Measurements from ENCODE around the gene JUN. TPM values are rescaled to one million over a fixed set of nuclear protein-coding genes. Genes with fewer than 3 reads are reported as not detected.

JUN gene
- 64.2 TPM for total RNA-seq
- long read RNA-seq, transcript JUN-201 (1 exons, 3,540 nt) = major isoform, 5 of 5 reads
- long read RNA-seq, partial matches to known transcripts = 0 of 5 reads
- long read RNA-seq, other reads (novel, unspliced or antisense) = 0 of 5 reads

DNA sequence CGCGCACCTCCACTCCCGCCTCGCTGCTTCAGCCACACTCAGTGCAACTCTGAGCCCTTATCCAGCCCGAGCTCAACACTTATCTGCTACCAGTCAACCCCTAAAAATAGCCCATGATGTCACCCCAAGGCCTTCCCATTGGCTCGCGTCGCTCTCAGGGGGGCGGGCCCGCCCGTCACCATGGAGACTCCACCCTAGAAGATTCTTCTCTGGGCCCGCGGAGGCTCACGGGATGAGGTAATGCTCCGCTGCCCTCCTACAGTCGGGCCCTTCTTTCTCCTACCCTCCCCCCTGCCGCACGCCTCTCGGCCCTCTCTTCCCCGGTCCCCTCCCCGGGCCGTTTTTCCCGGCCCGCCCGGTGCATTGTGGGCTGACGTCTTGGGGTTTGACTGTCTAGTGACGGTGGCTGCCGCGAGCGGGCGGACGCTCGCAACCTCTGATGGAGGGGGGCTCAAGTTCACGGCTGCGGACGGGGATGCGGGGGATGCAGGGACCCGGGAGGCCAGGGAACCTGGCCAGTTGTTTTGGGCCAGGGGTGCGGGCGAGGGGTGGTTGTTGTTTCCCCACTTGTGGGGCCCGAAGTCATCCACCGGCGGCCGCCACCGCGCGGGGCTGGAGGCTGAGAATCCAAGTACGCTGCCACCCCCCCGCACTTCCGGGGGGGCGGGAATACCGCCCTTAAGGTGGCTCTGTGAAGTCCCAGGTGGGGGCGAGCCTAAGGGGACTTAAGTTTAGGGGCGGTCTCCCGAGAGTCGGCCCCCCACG, at the start of gene JUN:
TSS of gene JUN (minus strand) at position 55 of the 765 bp plus-strand sequence. CDS start 977 bp downstream, outside the sequence.
- ATAC-seq = peak; percentile 91

GRCh38 chr1:58833166-58833565, 49.3 kb upstream of the JUN start:
- no peak for ATAC-seq
- intact Hi-C loops (cut with DNase I) = no loop called here
- no peak for DNase-seq (ENCODE audit: missing footprints)

More for the DNA sequence above, at the start of gene JUN:
- intact Hi-C loops (cut with DNase I) = loop anchor here (1.0 to 2.0 kb wide), 10 partner anchors 31 to 917 kb away; partner anchors contain the start of gene FGGY
- DNase-seq (ENCODE audit: missing footprints) = peak; percentile 99

- intact Hi-C loops (cut with DNase I) = no loop called here
- ATAC-seq (no peak), DNase-seq (ENCODE audit: missing footprints) (no peak)
These were observed 46.4 kb upstream of the JUN start for GRCh38 chr1:58830291-58830690.

GRCh38 chr1:58829866-58830265, 46.0 kb upstream of the JUN start:
- intact Hi-C loops (cut with DNase I) = no loop called here
- ATAC-seq = no peak

DNA sequence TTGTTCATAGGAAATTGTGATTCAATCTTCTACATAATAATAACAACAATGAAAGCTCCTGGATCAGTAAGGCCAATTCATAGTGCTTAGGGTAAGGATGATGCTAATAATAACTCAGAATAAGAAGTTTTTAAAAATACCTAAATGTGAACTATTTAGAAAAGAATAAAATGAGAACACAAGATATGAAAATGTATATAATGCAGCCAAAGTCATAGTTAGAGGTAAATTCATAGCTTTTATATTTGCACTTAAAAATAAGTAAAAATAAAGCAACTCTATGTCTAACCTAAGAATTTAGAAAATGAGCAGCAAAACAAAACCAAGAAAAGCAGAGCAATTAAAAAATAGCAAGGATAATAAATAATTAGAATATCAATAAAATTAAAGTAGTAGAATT, 43.5 kb upstream of the JUN start:
- ATAC-seq (no peak), DNase-seq (ENCODE audit: missing footprints) (no peak)
- intact Hi-C loops (cut with DNase I) = no loop called here

More at GRCh38 chr1:58829866-58830265, 46.0 kb upstream of the JUN start:
- DNase-seq (ENCODE audit: missing footprints) = no peak

DNA sequence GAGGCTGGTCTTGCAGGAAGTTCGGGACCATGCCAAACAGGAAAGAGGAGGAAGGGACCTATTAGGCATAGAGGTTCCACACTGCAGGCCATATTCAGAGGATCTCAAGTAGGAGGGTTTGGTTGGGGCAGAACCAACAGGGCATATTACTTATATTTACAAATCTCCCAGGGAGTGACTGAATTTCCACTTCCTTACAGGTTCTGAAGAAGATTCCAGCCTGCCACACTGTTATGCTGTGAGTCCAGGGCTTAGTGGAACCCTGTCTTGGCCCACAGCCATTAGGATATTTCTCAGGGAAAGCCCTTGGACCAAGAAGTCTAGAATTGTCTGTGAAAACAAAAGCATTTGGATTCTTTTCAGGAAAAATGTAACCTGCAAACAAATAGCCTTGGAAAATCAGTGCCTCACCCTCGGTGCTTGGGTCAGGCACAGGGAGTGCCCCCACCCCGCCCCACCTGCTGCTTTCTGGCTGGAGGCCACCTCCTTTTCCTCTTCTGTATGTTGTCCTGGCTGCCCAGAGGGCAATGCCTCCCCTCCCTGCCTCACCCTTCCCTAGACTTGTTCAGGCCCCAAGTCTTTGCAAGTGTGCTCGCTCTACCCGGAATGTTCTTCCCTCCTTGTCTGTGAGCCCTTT, 41.0 kb upstream of the JUN start:
- intact Hi-C loops (cut with DNase I) = no loop called here
- ATAC-seq (no peak), DNase-seq (ENCODE audit: missing footprints) (peak; percentile 64)

DNA sequence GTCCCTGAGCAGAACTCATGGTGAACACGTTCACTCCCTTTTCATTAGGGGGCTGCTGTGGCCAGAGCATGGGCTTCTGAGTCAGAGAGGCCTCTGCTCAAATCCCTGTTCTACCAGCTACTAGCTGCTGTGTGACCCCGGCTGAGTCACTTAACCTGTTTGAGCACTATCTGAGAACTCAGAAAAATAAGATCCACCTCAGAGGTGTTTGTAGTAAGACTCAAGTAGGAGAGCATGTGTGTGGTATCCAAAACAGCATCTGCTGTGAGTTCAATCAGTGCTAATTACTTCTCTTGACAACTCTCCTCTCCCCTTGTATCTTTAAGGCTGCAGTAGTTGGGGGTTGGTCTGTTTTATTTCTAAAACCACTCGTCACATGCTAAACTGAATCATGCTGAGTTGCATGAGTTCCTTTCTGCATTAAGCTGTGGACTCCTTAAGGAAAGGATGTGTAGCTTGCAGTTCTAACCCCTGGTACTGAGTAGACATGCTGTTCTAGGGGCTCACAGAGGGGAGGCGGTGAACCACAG, 39.7 kb upstream of the JUN start:
- DNase-seq (ENCODE audit: missing footprints) (no peak), ATAC-seq (no peak)
- intact Hi-C loops (cut with DNase I) = no loop called here

DNA sequence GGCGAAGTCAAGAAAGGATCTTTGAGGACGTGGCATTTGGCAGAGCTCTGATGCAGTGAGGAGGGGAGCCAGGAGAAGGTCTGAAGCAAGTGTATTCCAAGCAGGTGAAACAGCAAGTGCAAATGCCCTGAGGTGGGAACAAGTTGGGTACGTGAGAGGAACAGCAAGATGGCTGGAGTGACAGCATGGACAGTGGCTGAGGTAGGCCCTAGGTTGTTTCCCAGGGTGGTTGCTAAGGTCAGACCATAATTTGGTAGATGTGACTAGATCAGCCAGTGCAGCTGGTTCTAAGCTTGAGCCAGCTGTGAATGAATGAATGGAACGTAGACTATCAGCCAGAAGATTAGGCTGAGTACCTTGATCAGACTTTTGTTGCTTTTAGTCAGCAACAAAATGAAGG, 37.5 kb upstream of the JUN start:
- intact Hi-C loops (cut with DNase I) = no loop called here
- ATAC-seq = no peak
- no peak for DNase-seq (ENCODE audit: missing footprints)

- DNase-seq (ENCODE audit: missing footprints) (no peak), ATAC-seq (no peak)
- intact Hi-C loops (cut with DNase I) = loop anchor here (5.0 kb wide), 1 partner anchor 63 kb away; no protein-coding TSS in a partner anchor
These were observed 35.1 kb upstream of the JUN start for GRCh38 chr1:58818976-58819375.

DNA sequence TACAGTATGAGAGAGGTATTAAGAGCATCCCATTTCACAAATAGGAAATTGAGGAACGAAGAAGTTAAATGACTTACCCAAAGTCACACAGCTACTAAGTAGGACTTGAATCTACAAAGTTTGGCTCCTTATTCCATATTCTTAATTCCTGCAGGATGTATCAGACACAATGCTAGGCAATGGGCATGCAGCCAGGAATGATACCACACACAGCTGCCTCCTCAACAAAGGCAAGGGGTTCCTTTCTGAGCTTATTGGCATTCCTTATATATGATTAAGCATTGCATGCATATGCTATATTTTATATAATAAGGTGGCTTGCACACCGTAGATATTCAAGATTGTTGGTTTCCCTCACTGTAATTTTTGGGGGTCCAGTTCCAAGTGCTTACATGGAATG, 34.2 kb upstream of the JUN start:
- DNase-seq (ENCODE audit: missing footprints) = no peak
- ATAC-seq = no peak
- intact Hi-C loops (cut with DNase I) = loop anchor here (5.0 kb wide), 1 partner anchor 64 kb away; no protein-coding TSS in a partner anchor

GRCh38 chr1:58816747-58817221, 32.9 kb upstream of the JUN start:
- DNase-seq (ENCODE audit: missing footprints) (no peak), ATAC-seq (no peak)
- intact Hi-C loops (cut with DNase I) = loop anchor here (2.0 to 5.0 kb wide), 3 partner anchors 66 to 166 kb away; no protein-coding TSS in a partner anchor

- DNase-seq (ENCODE audit: missing footprints) (peak; percentile 96), ATAC-seq (peak; percentile 91)
- intact Hi-C loops (cut with DNase I) = loop anchor here (2.0 to 5.0 kb wide), 3 partner anchors 66 to 167 kb away; no protein-coding TSS in a partner anchor
These were observed 32.4 kb upstream of the JUN start for GRCh38 chr1:58816072-58816746.

DNA sequence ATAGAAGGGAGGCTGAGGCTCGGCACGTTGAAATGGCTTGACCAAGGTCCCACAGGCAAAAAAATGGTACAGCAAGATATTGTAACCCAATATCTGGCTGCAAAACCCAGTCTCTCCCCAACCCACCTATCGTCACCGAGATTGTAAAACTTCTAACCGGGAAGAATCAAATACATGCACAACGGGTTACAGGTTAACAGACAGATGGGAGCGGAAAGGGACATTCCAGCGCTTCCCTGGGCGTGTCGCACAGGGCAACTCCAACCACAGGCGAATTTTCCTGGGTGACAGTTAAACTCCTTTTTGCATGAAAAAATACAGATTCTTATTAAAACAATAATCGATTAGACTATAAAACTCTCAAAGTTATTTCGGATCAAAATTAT, 31.8 kb upstream of the JUN start:
- intact Hi-C loops (cut with DNase I) = loop anchor here (1.0 to 5.0 kb wide), 4 partner anchors 31 to 167 kb away; partner anchors contain the start of gene JUN
- DNase-seq (ENCODE audit: missing footprints) (no peak), ATAC-seq (peak; percentile 4)

DNA sequence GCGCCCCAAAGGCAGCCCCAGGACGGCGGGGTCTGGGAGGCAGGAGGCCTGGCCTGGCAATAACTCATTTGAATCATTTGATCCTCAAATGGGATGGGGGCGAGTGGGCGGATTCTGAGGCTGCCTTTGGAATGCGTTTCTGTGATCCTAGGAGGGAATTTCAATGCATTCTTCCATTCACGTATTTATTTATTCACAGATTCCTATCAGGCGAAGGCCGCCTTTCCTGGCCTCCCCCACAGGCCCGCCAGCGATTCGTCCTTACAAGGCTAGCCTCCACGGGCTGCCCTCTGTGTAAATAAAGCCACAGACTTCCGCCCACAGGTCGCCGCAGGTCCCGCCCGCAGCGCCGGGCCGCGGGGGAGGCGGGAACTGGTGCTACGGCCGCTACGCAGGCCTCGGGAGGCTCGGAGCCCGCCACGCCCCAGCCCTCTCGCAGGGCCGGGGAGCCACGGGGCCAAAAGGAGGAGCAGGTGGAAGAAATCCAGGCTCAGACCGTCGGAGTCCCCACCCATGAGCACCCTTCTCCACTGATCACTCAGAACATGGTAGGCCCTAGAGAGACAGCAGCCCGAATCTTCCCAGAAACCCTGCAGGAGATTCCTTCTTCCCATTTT, 31.3 kb upstream of the JUN start:
- peak; percentile 95 for DNase-seq (ENCODE audit: missing footprints)
- intact Hi-C loops (cut with DNase I) = loop anchor here (1.0 to 5.0 kb wide), 2 partner anchors 31 to 67 kb away; partner anchors contain the start of gene JUN
- peak; percentile 90 for ATAC-seq

- DNase-seq (ENCODE audit: missing footprints) (peak; percentile 75), ATAC-seq (peak; percentile 26)
- intact Hi-C loops (cut with DNase I) = loop anchor here (1.0 to 5.0 kb wide), 2 partner anchors 30 to 68 kb away; partner anchors contain the start of gene JUN
These were observed 30.6 kb upstream of the JUN start for GRCh38 chr1:58814251-58815068.

GRCh38 chr1:58813801-58814200, 30.0 kb upstream of the JUN start:
- DNase-seq (ENCODE audit: missing footprints) (no peak), ATAC-seq (no peak)
- intact Hi-C loops (cut with DNase I) = no loop called here

DNA sequence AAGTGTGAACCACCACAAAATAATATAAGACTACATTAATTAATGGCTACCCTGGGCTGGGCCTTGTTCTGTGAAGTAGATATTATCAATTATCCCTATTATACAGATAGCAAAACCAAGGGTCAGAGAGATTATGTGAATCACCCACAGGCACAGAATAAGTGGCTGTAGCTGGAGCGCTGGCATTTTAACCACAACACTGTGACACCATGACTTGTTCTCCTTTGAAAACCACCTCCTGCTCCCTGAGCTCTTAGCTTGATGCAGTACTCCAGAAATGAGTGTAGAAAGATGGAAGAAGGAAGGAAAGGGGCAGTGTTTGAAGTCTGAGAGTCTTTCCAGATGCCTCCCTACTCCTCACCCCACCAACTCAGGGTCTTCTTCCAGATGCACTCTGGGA, 29.5 kb upstream of the JUN start:
- DNase-seq (ENCODE audit: missing footprints) (no peak), ATAC-seq (no peak)
- intact Hi-C loops (cut with DNase I) = no loop called here
